NB4 (cell line): ENCODE measurements around the gene PRICKLE3.

Experiments
- DNase-seq: peaks from one replicate; pipeline ENCODE4 v3.0.0; 2010; ENCODE audit warnings: low read depth
- H3K4me3 ChIP-seq: one replicate; pipeline ENCODE4 v1.5.1; 2011; ENCODE audit warnings: mild to moderate bottlenecking, low read depth, low read length, moderate library complexity
- CTCF ChIP-seq: IDR thresholded peaks from one replicate; pipeline ENCODE4 v1.5.1; 2012; ENCODE audit warnings: low read depth, low read length
- MYC ChIP-seq: IDR thresholded peaks from 2 replicates; pipeline ENCODE4 v1.6.1; 2011; ENCODE audit warnings: low read depth, low read length
- POLR2A ChIP-seq: IDR thresholded peaks from 2 replicates; pipeline ENCODE4 v1.6.1; 2011; ENCODE audit warnings: mild to moderate bottlenecking; ENCODE audit not compliant: insufficient read length; ENCODE audit errors: extremely low read depth
- TF ChIP-seq, protein P1 (sequence below): IDR thresholded peaks from 2 replicates; pipeline ENCODE4 v1.6.1; 2011; ENCODE audit warnings: low read depth, low read length

The PRICKLE3 gene

GRCh38 chrX:49190821-49191573 lies 4.8 kb upstream of the PRICKLE3 start:
- peak overlapping the region; percentile 78 for H3K4me3 ChIP-seq
- TF ChIP-seq CTCF: no peak
- TF ChIP-seq, protein P1, sequence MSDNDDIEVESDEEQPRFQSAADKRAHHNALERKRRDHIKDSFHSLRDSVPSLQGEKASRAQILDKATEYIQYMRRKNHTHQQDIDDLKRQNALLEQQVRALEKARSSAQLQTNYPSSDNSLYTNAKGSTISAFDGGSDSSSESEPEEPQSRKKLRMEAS: no peak
- TF ChIP-seq POLR2A: peak; percentile 90
- TF ChIP-seq MYC: no peak
- peak; percentile 99 for DNase-seq

GRCh38 chrX:49189606-49190005 lies 3.4 kb upstream of the PRICKLE3 start:
- DNase-seq: no peak
- no peak overlapping the region for H3K4me3 ChIP-seq
- TF ChIP-seq POLR2A (no peak), MYC (no peak), CTCF (no peak)
- TF ChIP-seq, protein P1: no peak

GRCh38 chrX:49188468-49189076 lies 2.4 kb upstream of the PRICKLE3 start:
- H3K4me3 ChIP-seq: no peak overlapping the region
- TF ChIP-seq, protein P1: no peak
- no peak for TF ChIP-seq CTCF
- TF ChIP-seq MYC: no peak
- no peak for TF ChIP-seq POLR2A
- DNase-seq: no peak

DNA sequence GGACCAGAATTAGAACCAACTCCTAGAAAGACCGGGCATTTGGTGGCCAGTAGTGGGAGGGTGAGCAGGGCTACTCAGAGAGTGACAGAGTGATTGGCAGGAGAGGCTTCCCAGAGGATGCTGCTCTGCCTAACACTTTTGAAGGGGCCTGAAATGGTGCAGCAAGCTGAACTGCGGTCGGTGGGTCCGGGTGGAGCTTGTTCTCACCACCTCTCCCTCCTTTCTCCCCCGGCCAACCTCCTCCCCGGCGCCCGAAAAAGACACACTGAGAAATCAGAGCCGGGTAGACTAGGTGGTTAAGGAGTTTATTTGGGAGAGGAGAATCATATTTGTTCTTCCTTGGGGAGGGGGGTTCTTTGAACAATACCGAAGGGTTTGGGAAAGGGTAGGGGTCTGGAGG lies 1.4 kb upstream of the PRICKLE3 start:
- H3K4me3 ChIP-seq: no peak overlapping the region
- no peak for DNase-seq
- TF ChIP-seq, protein P1: no peak
- no peak for TF ChIP-seq POLR2A

DNA sequence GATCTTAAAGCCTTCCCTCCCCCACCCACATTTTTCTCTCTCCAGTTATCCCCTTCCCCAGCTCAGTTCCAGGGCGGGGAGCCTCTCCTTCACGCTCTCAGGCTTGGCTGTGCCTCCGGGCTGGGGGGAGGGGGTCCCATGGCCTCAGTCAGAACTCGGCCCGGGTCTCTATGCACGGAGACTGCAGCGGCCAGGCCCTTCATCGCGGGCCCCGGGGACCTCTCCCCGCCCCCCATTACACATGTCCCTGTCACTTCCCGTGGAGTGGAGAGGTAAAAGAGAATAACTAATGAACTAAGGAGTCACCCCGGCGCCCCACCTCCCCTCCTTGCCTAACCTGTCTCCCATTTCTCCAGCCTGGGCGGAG lies 838 bp upstream of the PRICKLE3 start:
- H3K4me3 ChIP-seq: no peak overlapping the region
- TF ChIP-seq POLR2A (no peak), MYC (no peak), CTCF (no peak)
- TF ChIP-seq, protein P1: no peak

GRCh38 chrX:49184294-49185281 lies 1.6 kb downstream of the PRICKLE3 start:
- TF ChIP-seq CTCF (peak; percentile 8), POLR2A (no peak)
- peak; percentile 86 for DNase-seq
- H3K4me3 ChIP-seq: peak overlapping the region; percentile 53

More for the DNA sequence above, 838 bp upstream of the PRICKLE3 start:
- DNase-seq: no peak
